GM19099 (cell line): ENCODE data around the gene ANGPTL4.

ENCODE experiments used
- POLR2A ChIP-seq: IDR thresholded peaks from 3 replicates; pipeline ENCODE4 v1.6.1; 2011; ENCODE audit warnings: low read depth; ENCODE audit not compliant: insufficient read length; ENCODE audit errors: extremely low read depth

Gene ANGPTL4

GRCh38 chr19:8397746-8398310 lies 33.9 kb downstream of the ANGPTL4 start:
- TF ChIP-seq POLR2A: no peak

- TF ChIP-seq POLR2A: no peak
These were observed 34.4 kb downstream of the ANGPTL4 start for GRCh38 chr19:8398311-8398771.

GRCh38 chr19:8399681-8400188 lies 35.8 kb downstream of the ANGPTL4 start:
- no peak for TF ChIP-seq POLR2A

GRCh38 chr19:8401981-8402411 lies 38.0 kb downstream of the ANGPTL4 start:
- no peak for TF ChIP-seq POLR2A

- TF ChIP-seq POLR2A: no peak
These were observed 39.3 kb downstream of the ANGPTL4 start for GRCh38 chr19:8403098-8403819.

GRCh38 chr19:8403820-8404109 lies 39.8 kb downstream of the ANGPTL4 start:
- TF ChIP-seq POLR2A: no peak

- no peak for TF ChIP-seq POLR2A
These were observed 40.6 kb downstream of the ANGPTL4 start for GRCh38 chr19:8404391-8405151.

- peak; percentile 66 for TF ChIP-seq POLR2A
These were observed 49.1 kb downstream of the ANGPTL4 start, which contains the start of gene MARCHF2 for GRCh38 chr19:8412783-8413628. TSS of gene MARCHF2 (plus strand) at chr19:8413305. CDS start at chr19:8421841, 8,536 bp downstream.

- TF ChIP-seq POLR2A: no peak
These were observed 49.7 kb downstream of the ANGPTL4 start for GRCh38 chr19:8413629-8413995.

GRCh38 chr19:8416796-8417195 lies 52.8 kb downstream of the ANGPTL4 start:
- TF ChIP-seq POLR2A: no peak

GRCh38 chr19:8421484-8422461 lies 57.8 kb downstream of the ANGPTL4 start:
- no peak for TF ChIP-seq POLR2A

- no peak for TF ChIP-seq POLR2A
These were observed 59.9 kb downstream of the ANGPTL4 start for GRCh38 chr19:8423817-8424223.
